HG03095 (cell line): Measurements from ENCODE around the gene TXNDC8.
"Not testable (repeated sequence)": the region's sequence is repeated elsewhere in the genome, so short reads cannot be mapped to it uniquely, and the experiment has no call there.

ENCODE experiments used
- ATAC-seq: cut with Tn5 transposase; IDR thresholded peaks from one replicate; pipeline ENCODE4 v1.9.1; 2021; ENCODE audit warnings: moderate library complexity; ENCODE audit not compliant: unreplicated experiment

Gene TXNDC8

DNA sequence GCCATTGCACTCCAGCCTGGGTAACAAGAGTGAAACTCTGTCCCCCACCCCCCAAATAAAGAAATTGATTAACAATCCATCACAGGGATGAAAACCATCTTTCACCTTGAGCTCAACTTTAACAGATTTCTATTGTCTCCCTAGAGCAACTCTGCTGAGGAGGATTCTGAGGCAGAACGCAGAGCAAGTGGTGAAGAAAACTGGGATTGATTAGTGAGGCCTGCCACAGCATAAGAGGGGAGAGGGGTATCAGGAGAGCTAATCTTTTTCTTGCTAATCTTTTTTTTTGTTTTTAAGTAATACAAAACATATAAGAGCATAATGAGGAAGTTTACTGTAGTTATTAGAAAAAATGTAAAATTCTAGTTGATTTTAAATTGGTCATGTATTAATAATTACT, 8.9 kb downstream of the TXNDC8 start:
- no peak for ATAC-seq

DNA sequence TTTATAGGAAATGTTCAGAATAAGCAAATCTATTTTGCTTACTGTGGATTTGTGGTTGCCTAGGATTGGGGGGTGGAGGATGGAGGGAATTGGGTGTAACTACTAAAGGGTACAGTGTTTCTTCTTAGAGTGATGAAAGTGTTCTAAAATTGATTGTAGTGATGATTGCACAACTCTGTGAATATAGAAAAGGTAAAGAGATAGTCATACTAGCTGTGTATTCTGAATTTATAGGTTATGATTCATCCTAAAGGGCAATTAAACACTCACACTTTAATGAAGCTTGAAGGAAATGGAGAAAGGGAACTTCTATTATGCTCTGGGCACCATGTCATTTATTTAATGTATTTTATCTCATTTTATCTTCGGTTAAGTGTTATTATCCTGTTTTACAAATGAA, 9.9 kb downstream of the TXNDC8 start:
- no peak for ATAC-seq

GRCh38 chr9:110323818-110324217, 13.8 kb downstream of the TXNDC8 start:
- ATAC-seq = no peak

- no peak for ATAC-seq
Measured at GRCh38 chr9:110320651-110321445, 16.8 kb downstream of the TXNDC8 start.

- no peak for ATAC-seq
Measured at GRCh38 chr9:110319781-110320492, 17.7 kb downstream of the TXNDC8 start.

- ATAC-seq = no peak
Measured at GRCh38 chr9:110317911-110318310, 19.8 kb downstream of the TXNDC8 start.

GRCh38 chr9:110316261-110317075, 21.2 kb downstream of the TXNDC8 start:
- ATAC-seq = peak; percentile 98

DNA sequence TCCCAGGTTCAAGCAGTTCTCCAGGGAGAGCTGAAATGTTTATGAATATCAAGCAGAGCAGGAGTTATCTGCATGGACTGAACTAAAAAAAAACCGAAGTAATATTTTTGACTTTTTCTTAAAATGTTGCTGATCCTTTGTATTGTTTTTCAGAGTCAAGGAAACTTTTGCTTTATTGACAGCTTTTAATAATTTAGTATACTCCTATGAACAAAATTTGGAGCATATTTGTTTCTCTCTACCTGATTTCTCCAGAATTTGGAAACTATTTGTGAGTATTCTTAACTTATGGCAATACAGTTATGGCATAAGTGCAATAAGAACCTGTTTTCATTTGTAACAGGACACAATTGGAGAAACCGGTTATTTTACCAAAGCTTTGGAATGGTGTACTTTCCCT, 25.7 kb downstream of the TXNDC8 start:
- ATAC-seq = not testable (repeated sequence)

GRCh38 chr9:110309681-110310080, 28.0 kb downstream of the TXNDC8 start:
- ATAC-seq = no peak

DNA sequence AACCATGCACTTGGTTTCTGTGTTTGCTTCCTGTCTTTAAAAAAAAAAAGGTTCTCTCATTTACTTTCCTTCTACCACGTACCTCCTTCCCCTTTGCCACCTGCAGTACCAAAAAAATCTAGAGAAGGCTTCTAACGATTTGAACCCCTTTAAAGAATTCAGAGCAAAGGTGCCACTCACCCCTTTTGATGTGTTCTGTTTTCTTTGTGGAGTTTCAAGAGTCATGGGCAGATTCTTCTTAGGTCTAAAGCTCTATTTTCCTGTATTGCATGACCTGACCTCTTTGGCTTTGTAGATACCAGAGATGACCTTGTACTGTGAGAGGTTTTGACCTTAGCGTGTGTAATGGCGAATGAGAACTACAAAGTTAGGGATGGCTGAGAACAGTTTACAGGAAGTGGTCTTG, 29.0 kb downstream of the TXNDC8 start:
- ATAC-seq = no peak

GRCh38 chr9:110307191-110307590, 30.5 kb downstream of the TXNDC8 start:
- ATAC-seq = no peak

- ATAC-seq = no peak
Measured at GRCh38 chr9:110303133-110303532, 34.5 kb downstream of the TXNDC8 start.

DNA sequence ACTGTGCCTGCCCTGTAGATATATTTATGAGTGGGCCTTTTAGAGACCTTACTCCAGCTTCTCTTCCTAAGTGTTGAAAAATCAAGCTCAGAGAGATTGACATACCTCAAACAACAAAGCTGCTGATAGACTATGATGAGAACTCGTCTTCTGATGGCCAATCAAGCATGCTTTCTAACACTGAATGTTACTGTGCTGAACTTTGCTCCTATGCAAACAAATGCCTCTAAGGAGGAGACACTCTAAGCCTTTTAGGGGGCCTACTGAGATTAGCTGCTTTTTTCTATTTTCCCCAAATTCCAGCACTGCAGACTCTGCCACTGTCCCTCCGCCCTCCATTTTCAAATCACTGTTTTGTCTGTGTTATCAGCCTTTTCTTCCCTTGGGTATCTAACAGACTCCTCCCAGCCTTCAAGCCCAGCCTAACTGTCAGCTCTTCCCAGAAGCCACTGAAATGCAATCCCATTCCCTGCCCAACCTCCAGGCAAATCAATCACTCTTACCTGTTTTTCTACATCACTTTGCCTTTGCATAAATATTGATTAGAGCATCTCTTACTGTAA, 39.5 kb downstream of the TXNDC8 start:
- no peak for ATAC-seq

DNA sequence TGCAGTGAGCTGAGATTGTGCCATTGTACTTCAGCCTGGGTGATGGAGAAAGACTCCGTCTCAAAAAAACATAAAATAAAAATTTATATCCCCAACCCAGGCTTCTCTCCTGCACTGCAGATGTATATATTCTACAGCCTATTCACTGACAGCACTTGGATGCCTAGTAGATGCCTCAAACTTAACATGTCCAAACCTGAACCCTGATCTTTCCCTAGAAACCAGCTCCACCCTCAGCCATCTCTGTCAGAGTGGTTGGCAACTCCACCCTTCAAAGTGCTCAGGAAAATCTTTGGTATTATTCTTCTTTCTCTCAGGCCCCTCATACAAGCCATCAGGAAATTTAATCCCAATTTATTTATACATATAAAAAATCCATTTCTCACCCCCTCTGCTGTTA, 44.4 kb downstream of the TXNDC8 start:
- ATAC-seq = no peak

GRCh38 chr9:110291921-110292557, 45.6 kb downstream of the TXNDC8 start:
- ATAC-seq = no peak

DNA sequence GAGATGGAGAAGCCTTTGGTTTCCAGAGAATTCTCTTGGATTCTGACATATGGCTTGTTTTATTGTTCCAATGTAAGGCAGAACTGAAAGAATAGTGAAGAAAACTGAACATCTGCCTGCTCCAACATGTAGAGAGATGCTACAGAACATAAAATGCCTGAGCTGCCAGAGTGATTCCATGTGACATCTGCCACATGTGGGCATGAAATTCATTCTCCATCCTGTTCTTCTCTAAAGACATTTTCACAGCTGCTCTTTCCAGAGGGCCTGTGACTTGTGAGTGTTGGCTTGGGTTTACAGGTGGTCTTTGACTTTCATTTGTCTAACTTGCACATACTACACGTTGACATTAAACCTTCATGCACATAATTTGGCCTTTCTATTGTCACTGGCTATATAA, 47.7 kb downstream of the TXNDC8 start:
- no peak for ATAC-seq

DNA sequence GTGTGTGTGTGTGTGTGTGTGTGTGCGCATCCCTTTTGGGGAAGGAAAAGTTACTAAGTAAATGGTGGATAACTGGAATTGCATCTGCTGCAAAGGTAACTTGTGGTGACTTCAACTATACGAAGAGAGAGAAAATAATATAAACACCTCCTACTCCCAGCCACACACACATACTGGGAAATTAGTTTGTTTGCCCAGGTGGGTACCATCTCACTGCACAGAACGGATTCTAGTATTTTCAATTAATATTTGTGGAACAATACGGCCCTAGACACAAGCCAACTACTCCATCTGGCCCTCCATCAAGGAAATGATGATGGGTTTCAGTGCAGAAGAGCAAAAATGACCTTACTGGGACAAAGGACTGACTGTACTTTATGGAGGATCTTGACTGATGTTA, 49.2 kb downstream of the TXNDC8 start:
- no peak for ATAC-seq

DNA sequence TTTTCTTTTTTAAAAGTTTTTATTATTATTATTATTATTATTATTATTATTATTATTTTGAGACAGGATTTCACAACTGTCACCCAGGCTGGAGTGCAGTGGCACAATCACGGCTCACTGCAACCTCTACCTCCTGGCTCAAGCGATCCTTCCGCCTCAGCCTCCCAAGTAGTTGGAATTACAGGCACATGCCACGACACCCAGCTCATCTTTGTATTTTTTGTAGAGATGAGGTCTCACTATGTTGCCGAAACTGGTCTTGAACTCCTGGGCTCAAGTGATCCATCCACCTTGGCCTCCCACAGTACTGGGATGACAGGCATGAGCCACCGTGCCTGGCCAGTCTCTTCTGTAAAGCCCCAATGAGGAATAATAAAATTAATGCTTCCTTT, 50.4 kb downstream of the TXNDC8 start:
- ATAC-seq = no peak

DNA sequence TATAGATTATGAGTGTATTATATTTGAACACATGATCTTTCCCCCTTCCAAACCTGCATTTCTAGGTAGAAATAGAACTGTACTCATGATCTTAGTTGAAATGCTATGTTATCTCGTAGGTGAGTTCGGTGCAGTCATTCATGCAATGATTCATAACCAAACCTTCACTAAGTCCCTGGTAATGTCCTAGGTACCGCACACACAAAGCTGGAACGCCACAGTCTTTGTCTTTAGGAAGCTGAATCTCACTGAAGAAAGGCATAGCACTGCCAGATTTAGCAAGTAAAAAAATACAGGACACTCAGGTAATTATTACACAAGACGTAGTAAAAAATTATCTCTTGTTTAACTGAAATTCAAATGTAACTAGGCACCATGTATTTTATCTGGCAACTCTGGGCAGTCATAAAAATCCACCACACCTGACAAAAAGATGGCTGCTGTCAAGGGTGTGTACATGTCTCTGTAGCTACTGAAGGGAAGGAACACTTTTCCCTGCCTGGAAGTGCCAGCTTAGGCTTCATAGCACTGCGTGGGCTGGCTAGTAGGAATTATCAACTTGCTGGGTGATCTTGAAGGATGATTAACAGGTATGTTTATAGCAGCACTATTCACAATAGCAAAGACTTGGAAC, 53.3 kb downstream of the TXNDC8 start:
- ATAC-seq = no peak

DNA sequence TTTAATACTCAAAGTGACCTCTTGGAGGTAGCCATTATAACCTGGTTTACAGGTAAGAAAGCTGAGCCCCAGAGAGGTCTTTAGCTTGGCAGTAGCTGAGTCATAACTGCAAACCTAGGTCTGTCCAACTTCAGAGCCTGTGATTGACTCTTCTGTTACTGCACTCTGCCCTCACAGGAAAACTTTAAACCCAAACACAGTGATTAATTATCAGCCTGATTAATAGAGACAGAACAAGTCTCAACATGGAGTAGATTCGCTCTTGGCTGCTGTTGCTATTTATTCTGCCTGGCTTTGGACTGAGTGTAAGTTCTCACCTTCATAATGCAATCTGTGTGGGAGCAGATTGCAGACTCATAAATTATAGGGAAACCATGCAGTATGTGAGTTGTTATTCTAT, 53.9 kb downstream of the TXNDC8 start:
- ATAC-seq = no peak

DNA sequence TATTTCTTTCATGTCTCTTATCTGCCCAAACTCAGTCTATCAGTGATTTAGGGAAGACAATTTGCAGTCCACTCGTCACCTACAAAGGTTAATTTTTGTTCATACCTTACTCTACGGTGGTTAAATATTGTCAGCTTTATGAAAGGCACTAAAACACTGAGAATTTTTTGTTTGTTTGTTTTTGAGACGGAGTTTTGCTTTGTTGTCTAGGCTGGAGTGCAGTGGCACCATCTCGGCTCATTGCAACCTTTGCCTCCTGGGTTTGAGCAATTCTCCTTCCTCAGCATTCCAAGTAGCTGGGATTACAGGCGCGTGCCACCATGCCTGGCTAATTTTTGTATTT, 55.0 kb downstream of the TXNDC8 start:
- no peak for ATAC-seq
